NCI-H128 (cell line): ENCODE results near the gene NKPD1.

Source experiments
- DNase-seq: peaks from one replicate; lab custom pipeline; 2025; ENCODE audit not compliant: unreplicated experiment; lab: John Stamatoyannopoulos, UW

The NKPD1 gene

DNA sequence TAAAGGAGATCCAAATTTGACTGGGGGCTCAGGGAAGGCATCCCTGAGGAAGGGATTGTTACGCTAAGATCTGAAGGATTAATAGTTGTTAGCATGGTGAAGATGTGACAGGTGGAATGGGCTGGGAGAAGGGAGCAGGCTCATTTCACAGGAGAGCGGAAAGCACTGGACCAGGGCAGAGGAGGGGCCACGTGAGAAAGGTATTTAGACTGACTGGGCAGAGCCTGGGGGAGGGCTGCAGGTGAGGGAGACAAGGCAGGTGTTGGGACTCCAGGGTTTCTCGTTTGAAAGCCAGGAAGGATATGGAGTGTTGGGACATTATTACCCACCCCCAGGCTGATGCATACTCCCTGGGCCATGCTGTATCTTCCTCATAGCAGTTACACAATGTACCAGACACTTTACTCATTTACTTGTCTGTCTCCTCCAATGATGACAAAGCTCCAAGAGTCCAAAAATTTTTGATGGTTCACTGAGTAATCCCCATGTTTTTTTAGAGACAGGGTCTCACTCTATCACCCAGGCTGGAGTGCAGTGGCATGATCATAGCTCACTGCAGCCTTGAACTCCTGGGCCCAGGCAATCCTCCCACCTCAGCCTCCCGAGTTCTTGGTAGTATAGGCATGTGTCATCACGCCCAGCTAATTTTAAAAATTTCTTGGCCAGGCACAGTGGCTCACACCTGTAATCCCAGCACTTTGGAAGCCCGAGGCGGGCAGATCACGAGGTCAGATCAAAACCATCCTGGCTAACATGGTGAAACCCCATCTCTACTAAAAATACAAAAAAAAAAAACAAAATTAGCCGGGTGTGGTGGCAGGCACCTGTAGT lies 14.9 kb upstream of the NKPD1 start:
- DNase-seq, result no peak

DNA sequence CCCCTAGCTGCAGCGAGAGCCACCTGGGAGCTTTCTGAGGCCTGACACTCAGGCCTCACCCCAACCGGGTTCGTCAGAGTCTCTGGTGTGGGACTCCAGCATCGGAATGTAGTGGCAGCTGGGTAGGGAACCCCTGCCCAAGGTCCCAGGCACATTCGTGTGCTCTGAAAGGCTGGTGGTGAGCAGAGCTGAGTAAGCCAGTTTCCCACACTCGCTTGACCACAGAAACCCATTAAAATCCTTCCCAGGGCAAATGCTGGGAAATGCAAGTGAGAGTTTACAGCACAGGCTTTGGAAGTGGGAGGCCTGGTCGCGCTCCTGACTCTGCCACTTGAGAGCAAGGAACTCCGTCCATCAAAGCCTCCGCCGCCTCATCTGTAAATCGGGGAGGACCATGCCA lies 13.0 kb upstream of the NKPD1 start:
- no peak for DNase-seq

DNA sequence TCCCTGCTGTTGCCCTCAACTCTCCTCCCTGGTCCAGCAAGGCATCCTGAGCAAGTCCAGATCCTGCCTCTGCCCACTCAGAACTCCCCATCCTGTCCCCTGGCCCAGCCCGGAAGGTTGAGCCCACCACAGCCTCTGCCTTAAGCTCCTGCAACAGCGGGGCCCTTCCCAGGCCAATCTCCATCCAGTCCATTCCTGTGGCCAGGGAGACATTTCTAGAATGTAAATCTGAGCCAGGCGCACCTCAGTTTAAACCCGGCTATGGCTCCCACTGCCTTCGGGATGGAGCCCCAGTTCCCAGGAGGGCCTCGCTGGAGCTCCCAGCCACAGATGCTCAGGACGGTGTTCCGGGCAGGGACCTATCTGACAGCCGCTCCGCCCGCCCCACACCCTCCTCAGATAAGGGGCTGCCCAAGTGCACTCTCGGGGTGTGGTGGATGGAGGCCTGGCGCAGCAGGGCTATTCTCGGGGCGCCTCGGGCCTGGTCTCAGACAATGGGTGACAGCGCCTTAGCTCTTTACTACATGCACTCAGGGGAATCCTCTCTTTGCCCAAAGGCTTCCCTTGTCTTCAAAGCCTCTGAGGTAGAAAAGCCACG lies 11.9 kb upstream of the NKPD1 start:
- DNase-seq, result no peak

DNA sequence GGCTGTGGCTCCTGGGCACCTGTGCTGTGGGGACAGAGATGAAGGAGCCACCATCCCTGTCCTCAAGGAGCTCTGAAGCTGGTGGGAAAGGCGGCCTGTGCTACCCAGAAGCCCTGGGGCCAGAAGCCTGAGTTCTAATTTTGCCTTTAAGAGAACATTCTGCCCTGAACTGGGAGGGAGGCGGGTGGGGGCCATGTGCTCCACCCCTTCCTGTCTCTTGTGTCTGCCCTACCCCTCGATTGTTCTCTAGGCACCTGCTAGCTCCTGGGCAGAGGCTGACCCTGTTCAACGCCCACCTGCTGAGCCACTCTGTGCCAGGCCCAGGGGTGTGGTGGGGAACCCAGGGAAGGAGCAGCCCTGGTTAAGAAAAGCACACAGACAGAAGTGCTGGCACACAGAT lies 11.4 kb upstream of the NKPD1 start:
- DNase-seq, result no peak

DNA sequence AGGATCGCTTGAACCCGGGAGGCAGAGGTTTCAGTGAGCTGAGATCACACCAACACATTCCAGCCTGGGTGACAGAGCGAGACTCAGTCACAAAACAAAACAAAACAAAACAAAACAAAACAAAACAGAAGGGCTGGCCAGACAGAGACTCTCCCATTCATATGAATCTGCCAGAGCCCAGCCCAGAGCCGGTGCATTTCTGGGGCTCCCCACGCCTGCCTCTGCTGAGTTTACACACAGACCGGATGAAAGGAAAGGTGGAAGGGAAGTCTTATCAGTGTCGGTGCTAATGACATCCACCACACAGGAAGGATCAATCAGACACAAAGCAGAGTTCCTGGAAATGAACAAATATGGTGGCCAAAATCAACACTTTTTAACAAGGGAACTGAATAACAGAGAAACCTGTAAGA lies 10.4 kb upstream of the NKPD1 start:
- DNase-seq, result no peak

DNA sequence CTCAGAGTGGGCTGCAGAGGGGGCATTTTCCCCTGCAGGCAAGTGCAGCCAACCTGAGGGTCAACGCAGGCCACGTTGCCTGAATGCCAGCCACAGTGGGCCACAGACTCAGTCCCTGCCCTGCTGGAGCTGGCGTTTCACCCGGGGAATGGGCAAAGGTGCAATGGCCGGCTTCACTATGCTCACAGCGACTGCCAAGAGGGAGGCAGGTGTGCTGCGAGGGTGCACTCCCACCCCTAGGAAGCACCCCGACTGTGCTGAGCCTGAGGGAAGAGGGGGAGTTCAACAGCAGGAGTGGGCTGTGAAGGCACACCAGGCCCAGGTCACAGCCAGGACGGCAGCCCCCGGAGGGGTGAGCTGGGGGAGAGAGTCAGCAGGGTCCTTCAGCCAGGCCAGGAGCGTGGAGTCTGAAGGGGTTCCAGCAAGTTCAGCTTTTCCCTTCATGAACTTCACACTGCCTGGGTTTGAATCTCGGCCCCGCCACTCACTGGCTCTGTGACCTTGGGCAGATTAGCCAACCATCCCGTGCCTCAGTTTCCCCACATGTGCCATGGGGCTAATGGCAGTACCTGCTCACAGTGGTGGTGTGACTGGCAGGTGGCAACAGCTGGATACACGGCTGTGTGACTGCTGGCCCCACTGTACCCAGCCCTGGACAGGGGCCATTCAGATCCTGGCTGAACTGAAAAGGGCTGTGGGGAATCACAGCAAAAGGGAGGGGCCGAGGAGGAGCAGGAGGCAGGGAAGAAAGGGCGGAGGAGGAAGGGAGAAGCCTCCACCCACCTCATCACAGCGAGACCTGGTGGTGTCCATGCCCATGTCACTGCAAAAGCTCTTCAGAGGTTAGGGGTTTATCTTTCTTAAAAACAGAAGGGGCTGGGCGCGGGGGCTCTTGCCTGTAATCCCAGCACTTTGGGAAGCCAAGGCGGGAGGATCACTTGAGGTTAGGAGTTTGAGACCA lies 9.6 kb upstream of the NKPD1 start:
- DNase-seq, result no peak

DNA sequence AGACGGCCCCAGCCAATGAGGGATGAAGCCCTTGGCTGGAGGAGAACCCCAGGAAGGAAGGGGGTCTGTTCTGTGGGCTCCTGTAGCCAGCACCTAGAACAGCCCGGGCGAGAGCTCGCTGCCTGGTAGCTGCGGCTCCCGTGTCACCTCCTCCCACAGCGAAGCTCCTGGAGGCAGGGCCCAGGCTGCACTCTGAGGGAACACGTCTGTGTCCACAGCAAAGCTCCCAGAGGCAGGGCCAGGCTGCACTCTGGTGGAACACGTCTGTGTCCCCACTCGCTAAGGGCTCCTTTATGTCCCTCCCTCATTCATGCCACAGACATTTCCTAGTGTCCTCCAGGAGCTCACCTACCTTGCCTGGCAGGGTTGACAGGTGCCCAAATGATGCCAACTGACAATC lies 8.8 kb upstream of the NKPD1 start:
- DNase-seq, result no peak

DNA sequence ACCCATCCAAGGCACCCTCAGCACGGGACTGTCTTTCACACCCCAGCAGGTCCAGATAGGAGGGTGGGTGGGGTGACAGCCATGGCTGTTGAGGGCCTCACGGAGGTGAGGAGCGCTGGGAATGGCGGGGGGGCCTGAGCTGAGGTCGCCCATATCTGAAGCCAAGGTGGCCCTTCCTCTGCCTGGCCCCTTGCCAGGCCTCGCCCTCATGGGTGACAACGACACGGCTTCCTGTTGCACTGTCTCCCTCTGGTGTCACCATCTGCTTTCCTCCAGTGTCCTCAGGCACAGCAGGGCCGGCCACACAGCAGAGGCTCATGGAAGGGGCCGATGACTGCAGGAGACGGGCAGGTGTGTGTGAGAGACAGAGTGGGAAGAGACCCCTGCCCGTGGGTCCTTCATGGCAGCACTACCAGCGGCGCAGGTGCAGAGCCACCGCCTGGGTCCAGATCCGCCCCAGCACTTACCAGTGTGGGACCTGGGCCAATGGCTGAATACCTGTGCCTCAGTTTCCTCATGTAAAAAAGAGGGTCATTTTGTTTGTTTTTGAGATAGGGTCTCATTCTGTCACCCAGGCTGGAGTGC lies 8.1 kb upstream of the NKPD1 start:
- no peak for DNase-seq

DNA sequence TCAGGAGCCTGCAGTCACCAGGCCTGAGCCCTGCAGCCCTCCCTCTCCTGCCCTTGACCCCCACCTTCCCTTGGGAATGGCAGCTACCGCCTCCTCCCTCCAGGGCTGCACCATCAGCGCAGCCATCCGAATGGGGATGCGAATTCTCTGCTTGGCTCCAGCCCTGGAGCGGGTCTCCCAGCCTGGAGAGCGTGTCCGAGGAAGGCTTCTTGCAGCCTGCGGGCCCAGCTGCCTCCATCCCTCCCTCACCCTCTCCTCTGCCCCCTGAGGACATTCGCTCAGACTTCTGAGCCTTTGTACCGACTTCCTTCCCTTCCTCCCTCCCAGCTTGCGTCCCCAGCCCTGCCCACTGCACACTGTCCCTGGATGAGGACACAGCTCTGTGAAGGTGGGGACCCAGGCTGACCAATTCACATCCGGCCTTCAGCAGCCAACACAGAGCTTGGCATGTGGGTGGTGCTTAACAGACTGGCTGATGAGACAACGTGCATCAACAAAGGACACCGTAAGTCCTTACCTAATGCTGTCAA lies 6.0 kb upstream of the NKPD1 start:
- no peak for DNase-seq

DNA sequence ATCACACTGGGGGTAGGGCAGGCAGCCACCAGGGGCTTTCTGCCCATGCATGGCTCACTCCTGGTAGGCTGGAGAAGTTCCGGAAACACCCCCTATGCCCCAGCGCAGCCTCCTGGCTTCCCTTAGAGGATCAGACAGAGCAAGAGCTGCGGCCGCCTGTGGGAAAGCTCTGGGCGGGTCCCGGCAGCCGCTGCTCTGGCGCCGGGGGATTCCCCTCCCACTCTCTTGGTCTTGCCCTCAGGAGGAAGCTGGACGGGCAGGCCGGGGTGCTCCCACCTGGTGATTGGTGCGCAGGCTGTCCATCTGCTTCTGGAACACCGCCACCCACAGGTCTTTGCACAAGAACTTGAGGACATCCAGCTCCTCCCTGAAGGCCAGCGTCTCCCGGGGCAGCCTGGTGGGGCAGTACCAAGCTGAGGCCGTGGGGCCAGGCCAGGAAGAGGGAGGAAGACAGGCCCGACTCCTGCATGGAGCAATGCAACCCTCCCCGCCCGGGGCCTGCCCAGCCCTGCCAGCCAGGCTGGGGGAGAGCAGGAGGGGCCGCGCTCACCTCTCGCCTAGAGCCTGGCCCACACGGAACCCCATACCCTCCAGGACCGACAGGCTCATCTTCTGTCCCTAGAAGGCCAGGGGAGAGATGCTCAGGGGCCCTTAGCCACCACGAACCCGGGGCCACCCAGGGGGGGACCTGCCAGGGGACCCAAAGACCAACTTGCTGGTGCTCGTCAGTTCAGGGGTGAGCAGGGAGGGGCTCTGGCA lies 4.0 kb upstream of the NKPD1 start:
- DNase-seq, result no peak

DNA sequence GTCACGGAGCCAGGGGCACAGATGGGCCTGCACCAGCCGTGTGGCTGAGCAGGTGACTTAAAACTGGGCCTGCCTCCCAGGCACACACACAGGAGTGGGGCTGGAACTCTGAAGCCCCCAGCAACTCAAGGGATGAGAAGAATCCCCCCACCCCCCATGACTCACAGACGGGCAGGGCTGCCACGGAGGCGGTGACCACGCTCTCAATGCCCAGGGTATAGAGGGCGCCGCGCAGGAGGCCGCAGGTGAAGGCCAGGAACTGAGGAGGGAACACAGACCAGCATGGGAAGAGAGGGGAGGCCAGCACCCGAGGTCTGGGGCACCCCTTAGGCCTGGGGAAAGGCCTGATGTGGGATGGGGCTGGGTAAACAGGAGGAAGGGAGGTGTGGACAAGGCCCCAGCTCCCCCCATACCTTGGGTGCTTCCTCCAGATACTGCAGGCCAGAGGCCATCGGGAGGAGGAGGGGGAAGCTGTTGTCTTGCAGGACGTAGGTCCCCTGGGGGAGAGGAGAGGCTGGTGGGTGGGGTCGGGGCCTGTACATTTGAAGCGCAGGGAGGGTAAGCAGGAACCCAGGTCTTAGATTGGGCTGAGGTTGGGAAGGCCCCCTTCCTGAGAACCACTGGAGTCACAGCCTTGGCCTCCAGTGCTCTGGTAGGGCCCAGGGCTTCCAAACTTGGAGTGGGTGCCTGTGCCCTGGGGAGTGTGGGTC lies 3.1 kb upstream of the NKPD1 start:
- no peak for DNase-seq

DNA sequence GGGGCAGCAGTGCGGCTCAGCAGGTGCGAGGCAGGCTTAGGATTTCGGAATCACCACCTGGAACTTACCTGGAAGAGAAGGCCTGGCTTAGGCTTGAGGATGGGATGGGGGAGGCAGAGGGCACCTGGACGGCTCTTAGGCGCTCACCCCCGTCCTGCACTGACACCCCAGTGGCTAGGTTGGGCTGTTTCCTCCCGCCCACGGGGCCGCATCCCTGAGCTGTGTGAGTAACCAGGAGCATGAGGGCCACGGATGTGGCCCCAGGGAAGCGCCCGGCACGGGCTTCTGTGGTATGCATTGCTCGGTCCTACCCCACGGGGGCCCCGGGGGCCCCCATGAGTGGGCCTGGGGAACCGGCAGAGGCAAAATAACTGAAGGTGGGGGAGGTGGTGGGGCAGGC lies 2.4 kb upstream of the NKPD1 start:
- DNase-seq, result no peak

DNA sequence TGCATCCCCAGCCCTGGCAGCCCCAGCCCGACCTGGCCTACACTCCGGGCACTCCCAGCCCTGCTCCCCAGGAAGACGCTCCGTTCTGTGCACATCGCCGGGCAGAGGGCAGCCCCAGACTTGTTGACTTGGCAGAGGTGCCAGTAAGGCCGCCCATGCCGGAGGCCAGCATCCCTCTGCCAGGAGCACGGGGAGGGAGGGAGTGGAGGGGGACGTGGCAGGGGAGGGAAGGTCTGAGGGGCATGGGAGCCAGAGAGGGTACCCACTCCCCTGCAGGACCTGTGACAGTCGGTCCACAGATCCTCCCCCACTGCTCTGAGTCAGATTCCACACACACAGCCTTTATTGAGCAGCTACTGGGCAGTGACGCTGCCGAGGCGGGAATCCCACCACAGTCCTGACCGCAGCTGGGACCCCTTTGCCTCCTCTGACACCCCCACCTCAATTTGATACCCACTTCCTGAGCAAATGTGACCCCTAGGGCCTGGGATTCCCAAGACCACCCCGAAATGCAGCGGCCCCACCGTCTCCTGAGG lies 1.9 kb upstream of the NKPD1 start:
- no peak for DNase-seq

DNA sequence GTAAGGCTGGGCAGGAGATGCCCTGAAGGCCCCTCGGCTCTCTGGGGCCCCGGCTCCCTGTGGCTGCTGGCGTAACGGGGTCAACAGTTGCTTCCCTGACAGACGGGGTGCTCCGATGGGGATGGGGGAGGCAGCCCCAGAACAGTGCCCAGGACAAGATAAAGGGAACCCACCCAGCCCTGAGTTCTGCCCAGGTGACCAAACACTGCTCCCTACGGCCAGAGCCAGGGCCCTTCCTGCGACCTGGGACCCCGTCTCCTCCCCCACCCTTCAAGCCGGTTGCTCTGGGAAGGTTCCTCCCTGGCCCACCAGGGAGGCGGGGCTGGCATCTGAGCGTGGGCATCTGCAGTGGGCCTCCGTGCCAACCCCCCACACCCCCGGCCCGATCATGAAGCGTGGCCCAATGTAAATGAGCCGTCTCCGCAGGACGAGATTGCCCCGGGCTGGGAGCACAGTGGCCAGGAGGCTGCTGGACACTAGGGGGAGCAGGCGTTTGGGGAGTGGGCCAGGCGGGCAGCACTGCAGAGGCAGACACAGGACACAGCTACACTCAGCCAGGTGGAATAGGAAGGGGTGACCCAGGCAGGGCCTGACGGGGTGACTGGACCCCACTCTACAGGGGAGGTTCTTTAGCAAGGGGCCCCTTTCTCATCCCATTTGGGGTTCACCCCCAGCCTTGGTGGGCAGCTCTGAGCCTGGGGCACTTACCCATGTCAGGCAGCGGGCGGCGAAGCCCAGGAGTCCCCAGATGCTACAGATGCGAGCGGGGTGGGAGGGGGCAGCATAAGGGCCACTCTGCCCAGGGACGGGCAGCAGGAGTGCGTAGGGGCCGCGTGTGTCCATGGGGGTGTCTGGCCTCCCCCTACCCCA lies 1.2 kb upstream of the NKPD1 start:
- DNase-seq, result no peak

DNA sequence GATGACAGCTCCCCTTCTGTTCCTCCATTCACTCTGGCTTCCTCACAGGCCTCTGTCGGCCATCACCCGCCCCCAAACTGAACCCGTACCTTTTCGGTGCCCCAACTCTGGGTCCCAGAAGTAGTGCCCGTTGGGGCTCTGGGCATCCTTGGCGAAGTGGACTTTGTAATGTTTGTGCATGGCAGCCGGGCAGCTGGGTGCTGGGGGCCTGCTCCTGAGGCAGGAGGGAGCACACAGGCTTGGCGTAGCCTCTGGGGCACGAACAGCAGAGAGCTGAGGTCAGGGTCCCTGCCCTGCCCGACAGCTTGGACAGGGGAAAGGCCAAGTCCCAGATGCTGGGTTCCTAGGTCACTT lies 834 bp downstream of the NKPD1 start:
- no peak for DNase-seq

DNA sequence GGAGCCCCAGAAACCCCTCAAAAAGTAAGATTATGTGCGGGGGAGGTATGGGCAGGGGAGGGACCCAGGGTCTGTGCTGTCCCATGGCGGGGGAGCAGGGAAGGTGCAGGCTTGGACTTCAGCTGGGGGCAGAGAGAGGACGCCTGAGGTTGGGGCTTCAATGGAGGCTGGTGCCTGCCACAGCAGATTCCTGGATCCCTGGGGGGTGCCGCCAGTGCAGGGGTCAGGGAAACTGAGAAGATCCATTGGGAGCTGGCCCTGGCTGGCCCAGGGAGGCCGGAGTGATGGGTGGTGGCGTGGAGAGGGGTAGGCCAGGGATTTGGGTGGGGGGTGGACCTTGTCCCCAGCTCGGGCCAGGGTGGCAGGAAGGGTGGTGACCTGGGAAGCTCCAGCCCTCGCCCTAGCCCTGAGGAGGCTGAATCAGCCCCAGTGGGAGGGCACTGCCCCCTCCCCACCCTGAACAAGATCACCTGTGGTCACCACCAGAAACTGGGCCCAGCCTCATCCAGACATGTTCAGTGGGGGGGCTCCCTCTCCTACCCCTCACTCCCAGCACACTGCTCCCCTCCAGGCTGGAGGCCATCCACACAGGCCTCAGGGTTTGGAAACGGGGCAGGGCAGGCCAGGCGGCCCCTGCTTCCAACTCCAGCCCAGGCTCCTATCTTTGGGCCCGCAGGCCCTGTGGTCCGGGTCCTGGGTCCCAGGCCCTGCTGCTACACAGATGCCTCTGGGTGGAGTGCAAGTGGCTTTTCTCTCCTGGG lies 1.4 kb downstream of the NKPD1 start:
- no peak for DNase-seq

DNA sequence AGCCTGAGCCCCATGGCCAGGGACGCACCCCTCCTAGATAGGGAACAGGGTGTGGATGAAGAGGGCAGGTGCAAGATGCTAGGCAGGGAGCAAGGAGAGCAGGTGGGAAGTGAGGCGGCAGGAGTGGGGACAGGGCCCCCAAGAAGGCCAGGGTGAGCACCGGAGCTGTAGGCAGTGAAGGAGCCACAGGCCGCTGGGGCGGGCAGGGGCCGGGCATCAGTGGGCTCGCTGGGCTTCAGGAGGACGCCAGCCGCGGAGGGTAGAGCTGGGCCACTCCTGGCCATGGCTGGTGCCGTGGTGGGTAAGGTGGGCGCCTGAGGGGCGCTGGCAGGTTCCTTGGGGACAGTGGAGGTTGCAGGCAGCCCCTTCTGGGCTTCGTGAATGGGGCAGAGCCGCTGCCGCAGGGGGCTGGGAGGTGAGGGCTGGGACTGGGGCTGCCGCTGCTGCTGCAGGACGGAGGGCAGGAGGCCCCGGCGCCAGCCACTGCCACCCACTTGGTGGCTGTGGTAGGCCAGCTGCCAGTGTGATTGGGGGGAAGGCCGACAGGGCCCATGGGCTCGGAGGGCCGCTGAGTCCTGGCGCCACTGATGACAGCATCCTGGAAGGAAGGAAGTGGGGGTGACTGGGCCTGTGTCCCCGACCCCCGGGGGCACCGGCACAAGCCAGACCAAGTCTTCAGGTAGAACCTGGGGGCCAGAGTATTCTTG lies 2.1 kb downstream of the NKPD1 start:
- no peak for DNase-seq
